ENCODE data around the gene TPH1. TPM values are rescaled to one million over a fixed set of nuclear protein-coding genes. Genes with fewer than 3 reads are reported as not detected.

The TPH1 gene
- total and polyA plus RNA-seq, 2 of the 8 experiments (the other 6 are each of a cell fraction or from before 2014, with no cell fraction given): 0.09 to 0.22 TPM

GRCh38 chr11:18012122-18012905 lies 33.8 kb downstream of the TPH1 start:
- Histone ChIP-seq H2BK12ac (ENCODE audit: low read depth, low read length) (no peak overlapping the region), H3K23ac (ENCODE audit: insufficient read length) (no peak overlapping the region), H3K14ac (ENCODE audit: insufficient read length) (no peak overlapping the region), H2BK15ac (ENCODE audit: low read length) (no peak overlapping the region), H3K56ac (replicated peaks; ENCODE audit: insufficient read length, low read depth, low read length) (peak overlapping the region; percentile 28), H3K27ac (ENCODE audit: low read depth, low read length) (no peak overlapping the region; the same call in 1 of the 2 replicates), H4K20me1 (replicated peaks in 1 of 2; ENCODE audit: control insufficient read depth in 1 of 2, insufficient read depth in 2 of 2, low read length in 2 of 2) (peaks cover 2% of the 10 kb centered on the region in 2 experiments), H4K91ac (replicated peaks; ENCODE audit: insufficient read length, low read length) (no peak overlapping the region), H3K36me3 (ENCODE audit: control insufficient read depth in 2 of 4, insufficient read depth in 4 of 4, low read length in 3 of 4) (no peaks in the 10 kb centered on the region), H3K4me2 (ENCODE audit: insufficient read depth in 1 of 2, low read depth in 2 of 2, low read length in 2 of 2) (peak overlapping the region; percentile 85 to 91), H3K23me2 (ENCODE audit: low read depth, low read length) (peaks cover 13% of the 10 kb centered on the region), H3K27me3 (replicated peaks in 1 of 4; ENCODE audit: control insufficient read depth in 3 of 4, extremely low read depth in 1 of 4, insufficient read depth in 3 of 4, low read length in 3 of 4) (peaks cover 0 to 12% (median 7%) of the 10 kb centered on the region in 4 experiments; a peak in 5 of 7 replicates), H4K5ac (ENCODE audit: insufficient read length, low read depth, low read length) (no peak overlapping the region), H2AK5ac (ENCODE audit: low read depth, low read length) (no peak overlapping the region), H4K8ac (ENCODE audit: extremely low read depth, insufficient read depth, low read length) (peak overlapping the region; percentile 62; the same call in 1 of the 2 replicates), H2AFZ (ENCODE audit: low read length) (peak overlapping the region; percentile 85; the same call in 1 of the 2 replicates), H3K9me3 (ENCODE audit: insufficient read depth in 2 of 2, low read depth in 1 of 2, low read length in 1 of 2) (no peaks in the 10 kb centered on the region), H3K4me1 (replicated peaks in 1 of 4; ENCODE audit: control insufficient read depth in 3 of 4, insufficient read depth in 4 of 4, low read length in 3 of 4) (peaks cover 0 to 8% (median 2%) of the 10 kb centered on the region in 4 experiments; a peak in 3 of 7 replicates), H2BK120ac (replicated peaks; ENCODE audit: low read depth, low read length) (no peak overlapping the region), H2BK5ac (ENCODE audit: low read depth, low read length) (no peak overlapping the region), H3K4ac (replicated peaks; ENCODE audit: insufficient read length, low read depth, low read length) (no peak overlapping the region), H3K18ac (ENCODE audit: extremely low read depth, low read length) (no peak overlapping the region), H3K4me3 (ENCODE audit: extremely low read depth in 1 of 4, insufficient read depth in 2 of 4, low read depth in 3 of 4, low read length in 4 of 4) (peak overlapping the region; percentile 85 to 97 (median 92)), H2BK20ac (ENCODE audit: low read length) (no peak overlapping the region), H3K79me2 (ENCODE audit: control insufficient read depth in 1 of 2, insufficient read depth in 2 of 2, low read length in 2 of 2) (0 out of 4 replicates have a peak, but pooled peaks cover 0 to 6% of the 10 kb centered on the region in 2 experiments), H3K79me1 (ENCODE audit: low read depth, low read length) (no peaks in the 10 kb centered on the region), H3K9ac (replicated peaks in 1 of 4; ENCODE audit: extremely low read depth in 1 of 4, low read depth in 3 of 4, low read length in 3 of 4) (peak overlapping the region in 3 of 4 experiments; percentile 31 to 56 (median 47); a peak in 5 of 7 replicates)
- CTCF ChIA-PET (ENCODE audit: partially characterized antibody): interaction anchor here (0.6 to 2.2 kb wide), 3 partner anchors 16 to 426 kb away, joined by 3 to 8 read pairs (median 3); no protein-coding TSS in a partner anchor
- POLR2A ChIA-PET (ENCODE audit: partially characterized antibody): no interaction called here
- WGBS, 2 experiments (ENCODE audit: extremely low coverage in 1 of 2, insufficient coverage in 1 of 2, insufficient read length in 1 of 2, insufficient replicate concordance in 2 of 2, low coverage in 1 of 2, low lambda C conversion rate in 2 of 2, missing lambda C conversion rate in 1 of 2): 11% methylated on average over 32 of the region's 46 CpGs; no CpG with 5 or more reads in 1 of the 2 experiments
- DNase-seq (ENCODE audit: low read depth in 1 of 2, low spot score in 2 of 2) (no peak), FAIRE-seq (no peak)
- TF ChIP-seq CHD2 (IDR thresholded peaks at IDR 0.05; ENCODE audit: low read length) (no peak), EP300 (IDR thresholded peaks at IDR 0.05; ENCODE audit: borderline replicate concordance in 1 of 2, low read depth in 2 of 2, low read length in 2 of 2) (no peak), RBBP5 (IDR thresholded peaks at IDR 0.05; ENCODE audit: borderline replicate concordance, low read depth, low read length) (peak; percentile 15; the same call in 1 of the 2 replicates), PHF8 (conservative IDR thresholded peaks at IDR 0.05; ENCODE audit: low read depth, low read length) (peak; percentile 48), ASH2L (IDR thresholded peaks at IDR 0.05; ENCODE audit: low read length) (no peak), MAX (IDR thresholded peaks at IDR 0.05) (peak; percentile 49), POU5F1 (IDR thresholded peaks at IDR 0.05; ENCODE audit: low read depth, low read length) (no peak), CREB1 (IDR thresholded peaks at IDR 0.05) (0 out of 2 replicates have a peak, but pooled peaks have one; percentile 13), KDM4A (IDR thresholded peaks at IDR 0.05; ENCODE audit: low read depth, low read length, severe bottlenecking) (peak; percentile 62), YY1 (IDR thresholded peaks at IDR 0.05; ENCODE audit: low read depth, low read length) (no peak), SP1 (IDR thresholded peaks at IDR 0.05; ENCODE audit: low read depth, low read length) (no peak), ZNF274 (IDR thresholded peaks at IDR 0.05; ENCODE audit: borderline replicate concordance, extremely low read depth, low read length) (no peak)
